Activated CD4-positive, alpha-beta T cell treated with anti-CD3 and anti-CD28 coated beads for 24 hours (primary cell): ENCODE measurements around the gene ADRM1.
A peak's percentile ranks its signal among the peaks of the same experiment; 100 is the strongest.

Experiments used
- DNase-seq, 2 donors: peaks; one replicate each; pipeline ENCODE4 v3.0.0-alpha.2; 2020; ENCODE audit warnings: low read depth in 2 of 2

ADRM1 gene

GRCh38 chr20:62302341-62303061, at the start of gene ADRM1:
Gene ADRM1 (plus strand): TSS chr20:62302997. CDS start chr20:62303569, 572 bp downstream.
- DNase-seq = peak; percentile 91 to 94

- no peak for DNase-seq
Measured at GRCh38 chr20:62253398-62253797, 49.4 kb upstream of the ADRM1 start.

GRCh38 chr20:62254021-62254724, 48.6 kb upstream of the ADRM1 start:
- no peak for DNase-seq

- no peak for DNase-seq
Measured at GRCh38 chr20:62255976-62256375, 46.8 kb upstream of the ADRM1 start.

- no peak for DNase-seq
Measured at GRCh38 chr20:62258499-62259293, 44.1 kb upstream of the ADRM1 start.

- no peak for DNase-seq
Measured at GRCh38 chr20:62259294-62259565, 43.6 kb upstream of the ADRM1 start.

GRCh38 chr20:62262064-62262463, 40.7 kb upstream of the ADRM1 start:
- no peak for DNase-seq

GRCh38 chr20:62263396-62263795, 39.4 kb upstream of the ADRM1 start:
- DNase-seq = no peak

GRCh38 chr20:62265365-62265764, 37.4 kb upstream of the ADRM1 start:
- DNase-seq = no peak

- DNase-seq = no peak
Measured at GRCh38 chr20:62266340-62266739, 36.5 kb upstream of the ADRM1 start.

- DNase-seq = no peak
Measured at GRCh38 chr20:62266851-62267250, 35.9 kb upstream of the ADRM1 start.

GRCh38 chr20:62267543-62267942, 35.3 kb upstream of the ADRM1 start:
- DNase-seq = no peak

- no peak for DNase-seq
Measured at GRCh38 chr20:62268228-62268900, 34.4 kb upstream of the ADRM1 start.

GRCh38 chr20:62269378-62269777, 33.4 kb upstream of the ADRM1 start:
- DNase-seq = no peak

- DNase-seq = no peak
Measured at GRCh38 chr20:62269871-62270270, 32.9 kb upstream of the ADRM1 start.

- DNase-seq = no peak
Measured at GRCh38 chr20:62272200-62272599, 30.6 kb upstream of the ADRM1 start.

- no peak for DNase-seq
Measured at GRCh38 chr20:62273416-62273815, 29.4 kb upstream of the ADRM1 start.

GRCh38 chr20:62274332-62274950, 28.4 kb upstream of the ADRM1 start:
- DNase-seq = no peak

GRCh38 chr20:62275219-62275618, 27.6 kb upstream of the ADRM1 start:
- DNase-seq = no peak

GRCh38 chr20:62276439-62276838, 26.4 kb upstream of the ADRM1 start:
- DNase-seq = no peak

- no peak for DNase-seq
Measured at GRCh38 chr20:62277253-62277652, 25.5 kb upstream of the ADRM1 start.

GRCh38 chr20:62280303-62280702, 22.5 kb upstream of the ADRM1 start:
- no peak for DNase-seq
